ENCODE data around the gene MYD88.

The MYD88 gene

GRCh38 chr3:38168151-38169026 lies 29.9 kb downstream of the MYD88 start:
- DNase-seq: no peak

- DNase-seq: no peak
Measured at GRCh38 chr3:38169027-38169317, 30.5 kb downstream of the MYD88 start.

- no peak for DNase-seq
Measured at GRCh38 chr3:38170722-38171121, 32.3 kb downstream of the MYD88 start.

GRCh38 chr3:38171622-38172021 lies 33.2 kb downstream of the MYD88 start:
- no peak for DNase-seq

- DNase-seq: no peak
Measured at GRCh38 chr3:38173834-38174418, 35.5 kb downstream of the MYD88 start.

GRCh38 chr3:38177181-38177580 lies 38.7 kb downstream of the MYD88 start:
- no peak for DNase-seq

- no peak for DNase-seq
Measured at GRCh38 chr3:38186781-38187180, 48.3 kb downstream of the MYD88 start.

GRCh38 chr3:38190481-38190881 lies 52.0 kb downstream of the MYD88 start:
- no peak for DNase-seq
